ENCODE results near the gene DNAJB11.

DNAJB11 gene

DNA sequence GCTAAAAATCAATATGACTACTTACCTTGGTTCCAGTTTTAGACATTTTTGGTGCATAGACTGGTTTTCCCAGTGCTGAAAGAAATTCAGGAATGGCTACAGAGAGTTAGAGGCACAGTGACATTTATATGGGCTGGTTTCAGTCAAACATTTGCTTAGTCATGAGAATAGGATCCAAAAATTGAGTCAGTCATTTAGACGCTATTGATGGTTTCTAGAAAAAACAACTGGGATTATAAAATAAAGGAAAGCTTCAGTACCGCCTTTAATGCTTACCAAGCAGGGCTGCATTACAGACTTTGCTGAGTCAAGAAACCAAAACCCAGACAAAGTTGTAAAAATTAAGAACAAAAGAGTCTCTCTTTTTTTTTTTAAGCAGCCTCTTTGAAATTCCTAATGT lies 26.2 kb upstream of the DNAJB11 start, which contains the start of gene CRYGS:
Gene CRYGS, minus strand, starts transcription at position 100 of the 400 bp plus-strand sequence. Its CDS starts 54 bp downstream, at position 46.
- Histone ChIP-seq H3F3A (ENCODE audit: control insufficient read depth, insufficient read depth) (0 out of 2 replicates have a peak, but pooled peaks cover 6% of the 10 kb centered on the region), H3K9me2 (replicated peaks; ENCODE audit: control insufficient read depth, low read length) (no peaks in the 10 kb centered on the region), H3K36me3 (ENCODE audit: control insufficient read depth, low read length) (peaks cover 24% of the 10 kb centered on the region), H3K79me2 (ENCODE audit: control insufficient read depth, low read length) (no peaks in the 10 kb centered on the region), H3K27me3 (ENCODE audit: control insufficient read depth, low read length) (no peaks in the 10 kb centered on the region), H3K4me3 (ENCODE audit: low read length) (no peak within 1 kb of the TSS), H3K4me1 (ENCODE audit: control insufficient read depth, low read length) (peaks cover 15% of the 10 kb centered on the region), H3K4me2 (ENCODE audit: low read length) (0 out of 2 replicates have a peak within 1 kb of the TSS, but pooled peaks have one; percentile 25), H4K20me1 (ENCODE audit: control insufficient read depth, insufficient read depth, low read depth, low read length) (no peaks in the 10 kb centered on the region), H3K9me3 (ENCODE audit: control insufficient read depth, insufficient read depth, low read length) (no peaks in the 10 kb centered on the region), H3K27ac (ENCODE audit: low read depth, low read length) (no peak within 1 kb of the TSS)
- TF ChIP-seq, protein P1, sequence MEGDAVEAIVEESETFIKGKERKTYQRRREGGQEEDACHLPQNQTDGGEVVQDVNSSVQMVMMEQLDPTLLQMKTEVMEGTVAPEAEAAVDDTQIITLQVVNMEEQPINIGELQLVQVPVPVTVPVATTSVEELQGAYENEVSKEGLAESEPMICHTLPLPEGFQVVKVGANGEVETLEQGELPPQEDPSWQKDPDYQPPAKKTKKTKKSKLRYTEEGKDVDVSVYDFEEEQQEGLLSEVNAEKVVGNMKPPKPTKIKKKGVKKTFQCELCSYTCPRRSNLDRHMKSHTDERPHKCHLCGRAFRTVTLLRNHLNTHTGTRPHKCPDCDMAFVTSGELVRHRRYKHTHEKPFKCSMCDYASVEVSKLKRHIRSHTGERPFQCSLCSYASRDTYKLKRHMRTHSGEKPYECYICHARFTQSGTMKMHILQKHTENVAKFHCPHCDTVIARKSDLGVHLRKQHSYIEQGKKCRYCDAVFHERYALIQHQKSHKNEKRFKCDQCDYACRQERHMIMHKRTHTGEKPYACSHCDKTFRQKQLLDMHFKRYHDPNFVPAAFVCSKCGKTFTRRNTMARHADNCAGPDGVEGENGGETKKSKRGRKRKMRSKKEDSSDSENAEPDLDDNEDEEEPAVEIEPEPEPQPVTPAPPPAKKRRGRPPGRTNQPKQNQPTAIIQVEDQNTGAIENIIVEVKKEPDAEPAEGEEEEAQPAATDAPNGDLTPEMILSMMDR (IDR thresholded peaks at IDR 0.05; ENCODE audit: low read depth, low read length, poor library complexity, severe bottlenecking) = no peak
- TF ChIP-seq EZH2phosphoT487 (IDR thresholded peaks at IDR 0.05; ENCODE audit: borderline replicate concordance, low read length) = no peak

DNA sequence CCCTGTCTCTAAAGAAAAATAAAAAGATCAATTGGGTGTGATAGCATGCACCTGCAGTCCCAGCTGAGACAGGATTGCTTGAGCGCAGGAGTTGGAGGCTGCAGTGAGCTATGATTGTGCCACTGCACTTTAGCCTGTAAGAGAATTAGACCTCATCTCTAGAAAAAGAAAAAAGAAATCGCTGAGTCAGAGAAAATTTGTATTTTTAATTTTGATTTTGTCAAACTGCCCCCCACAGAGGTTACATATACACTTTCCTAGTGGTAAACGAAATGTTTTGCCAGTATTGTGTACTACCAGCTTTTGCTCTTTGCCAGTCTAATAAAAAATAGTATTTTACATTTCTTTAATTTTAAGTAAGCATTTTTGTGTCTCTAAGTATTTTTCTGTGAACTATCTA lies 21.0 kb upstream of the DNAJB11 start:
- no peaks in the 10 kb centered on the region for H3K9me2 ChIP-seq (replicated peaks; ENCODE audit: control insufficient read depth, low read length)
- H3F3A ChIP-seq (ENCODE audit: control insufficient read depth, insufficient read depth) = no peaks in the 10 kb centered on the region
- H3K4me2 ChIP-seq (ENCODE audit: low read length) = no peak overlapping the region
- no peak overlapping the region for H3K4me3 ChIP-seq (ENCODE audit: low read length)
- H3K4me1 ChIP-seq (ENCODE audit: control insufficient read depth, low read length) = no peaks in the 10 kb centered on the region
- TF ChIP-seq, protein P1 (IDR thresholded peaks at IDR 0.05; ENCODE audit: low read depth, low read length, poor library complexity, severe bottlenecking) = no peak
- TF ChIP-seq EZH2phosphoT487 (IDR thresholded peaks at IDR 0.05; ENCODE audit: borderline replicate concordance, low read length) = no peak
- H3K27me3 ChIP-seq (ENCODE audit: control insufficient read depth, low read length) = no peaks in the 10 kb centered on the region
- H3K27ac ChIP-seq (ENCODE audit: low read depth, low read length) = no peak overlapping the region
- no peaks in the 10 kb centered on the region for H4K20me1 ChIP-seq (ENCODE audit: control insufficient read depth, insufficient read depth, low read depth, low read length)
- no peaks in the 10 kb centered on the region for H3K9me3 ChIP-seq (ENCODE audit: control insufficient read depth, insufficient read depth, low read length)
- H3K36me3 ChIP-seq (ENCODE audit: control insufficient read depth, low read length) = peaks cover 48% of the 10 kb centered on the region
- H3K79me2 ChIP-seq (ENCODE audit: control insufficient read depth, low read length) = no peaks in the 10 kb centered on the region

DNA sequence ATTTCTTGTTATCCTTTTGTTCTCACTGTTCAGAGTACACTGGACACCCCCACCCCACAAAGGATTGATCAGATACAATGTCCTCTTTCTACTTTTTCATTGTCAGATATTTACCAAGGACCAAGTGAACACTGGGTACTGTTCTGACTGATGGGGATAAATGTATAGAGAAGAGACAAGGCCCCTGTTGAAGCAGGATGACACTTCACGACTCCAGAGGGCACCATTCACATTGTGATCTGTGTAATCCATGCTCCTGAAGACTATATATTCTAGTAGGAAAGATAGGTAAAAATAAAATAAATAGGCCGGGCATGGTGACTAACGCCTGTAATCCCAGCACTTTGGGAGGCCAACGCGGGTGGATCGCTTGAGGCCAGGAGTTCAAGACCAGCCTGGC lies 19.1 kb upstream of the DNAJB11 start:
- no peaks in the 10 kb centered on the region for H3K27me3 ChIP-seq (ENCODE audit: control insufficient read depth, low read length)
- no peaks in the 10 kb centered on the region for H4K20me1 ChIP-seq (ENCODE audit: control insufficient read depth, insufficient read depth, low read depth, low read length)
- no peaks in the 10 kb centered on the region for H3F3A ChIP-seq (ENCODE audit: control insufficient read depth, insufficient read depth)
- peaks cover 55% of the 10 kb centered on the region for H3K36me3 ChIP-seq (ENCODE audit: control insufficient read depth, low read length)
- TF ChIP-seq EZH2phosphoT487 (IDR thresholded peaks at IDR 0.05; ENCODE audit: borderline replicate concordance, low read length) = no peak
- TF ChIP-seq, protein P1 (IDR thresholded peaks at IDR 0.05; ENCODE audit: low read depth, low read length, poor library complexity, severe bottlenecking) = no peak
- no peaks in the 10 kb centered on the region for H3K4me1 ChIP-seq (ENCODE audit: control insufficient read depth, low read length)
- H3K9me2 ChIP-seq (replicated peaks; ENCODE audit: control insufficient read depth, low read length) = no peaks in the 10 kb centered on the region
- no peak overlapping the region for H3K27ac ChIP-seq (ENCODE audit: low read depth, low read length)
- H3K79me2 ChIP-seq (ENCODE audit: control insufficient read depth, low read length) = no peaks in the 10 kb centered on the region
- no peak overlapping the region for H3K4me3 ChIP-seq (ENCODE audit: low read length)
- no peaks in the 10 kb centered on the region for H3K9me3 ChIP-seq (ENCODE audit: control insufficient read depth, insufficient read depth, low read length)
- no peak overlapping the region for H3K4me2 ChIP-seq (ENCODE audit: low read length)
